MCF 10A (cell line): ENCODE measurements around the gene TXN. TPM values are rescaled to one million over a fixed set of nuclear protein-coding genes. Genes with fewer than 3 reads are reported as not detected.
A peak's percentile ranks its signal among the peaks of the same experiment; 100 is the strongest.

Source experiments
- BruUV-seq: library from RNA; stranded (reverse); fragments of 400-500 nt; replicated peaks from 2 replicates; lab custom pipeline; 2021; lab: Mats Ljungman, UMichigan
- CTCF ChIA-PET: fragments of 300-600 bp; sonication (Branson Sonifier 250); formaldehyde crosslinking; extraction: SDS; loops from one replicate; lab custom pipeline; 2021; ENCODE audit warnings: antibody characterized with exemption, inconsistent platforms; lab: Yijun Ruan, JAX
- POLR2A ChIA-PET: fragments of 300-600, 350-650 bp; sonication (Branson Sonifier 250); formaldehyde crosslinking; extraction: SDS; loops from one replicate; lab custom pipeline; 2020; ENCODE audit warnings: antibody characterized with exemption, inconsistent platforms; lab: Yijun Ruan, JAX
- DNase-seq: peaks from one replicate; pipeline ENCODE4 v3.0.0-alpha.2; 2018; ENCODE audit not compliant: unreplicated experiment
- H3K27ac Mint-ChIP-seq: one replicate; pipeline ENCODE4 v1.8.0; 2022; ENCODE audit warnings: mild to moderate bottlenecking, low read depth, mixed read lengths; ENCODE audit not compliant: unreplicated experiment
- H3K27me3 Mint-ChIP-seq: one replicate; pipeline ENCODE4 v1.8.0; 2022; ENCODE audit warnings: mixed read lengths; ENCODE audit not compliant: insufficient read depth, unreplicated experiment
- H3K36me3 Mint-ChIP-seq: one replicate; pipeline ENCODE4 v1.8.0; 2022; ENCODE audit warnings: mild to moderate bottlenecking, moderate library complexity, mixed read lengths; ENCODE audit not compliant: insufficient read depth, unreplicated experiment
- H3K4me1 Mint-ChIP-seq: one replicate; pipeline ENCODE4 v1.8.0; 2022; ENCODE audit warnings: mixed read lengths; ENCODE audit not compliant: insufficient read depth, unreplicated experiment
- H3K4me3 Mint-ChIP-seq: one replicate; pipeline ENCODE4 v1.8.0; 2022; ENCODE audit warnings: mild to moderate bottlenecking, moderate library complexity, mixed read lengths; ENCODE audit not compliant: unreplicated experiment
- H3K9me3 Mint-ChIP-seq: one replicate; pipeline ENCODE4 v1.8.0; 2022; ENCODE audit warnings: mixed read lengths; ENCODE audit not compliant: unreplicated experiment
- CTCF ChIP-seq: fragments of 200-600 bp; IDR thresholded peaks from one replicate; pipeline ENCODE4 v1.8.0; 2022; ENCODE audit warnings: antibody characterized with exemption, mild to moderate bottlenecking; ENCODE audit not compliant: unreplicated experiment
- intact Hi-C: fragments of 100-400 bp; cut with micrococcal nuclease; formaldehyde crosslinking; loops from 2 replicates; pipeline ENCODE4 v1.14.1; 2022
- total RNA-seq: library from RNA; stranded (reverse); gene quantifications from 2 replicates; pipeline ENCODE4 v1.2.3, GENCODE V29; 2022

The TXN gene
- total RNA-seq, 1 experiment from 2014 or later = 349 TPM

- POLR2A ChIA-PET = no interaction called here
- H3K4me1 Mint-ChIP-seq = no peaks in the 10 kb centered on the region
- H3K36me3 Mint-ChIP-seq = no peaks in the 10 kb centered on the region
- H3K27ac Mint-ChIP-seq = peak overlapping the region; percentile 4
- H3K9me3 Mint-ChIP-seq = no peaks in the 10 kb centered on the region
- no peak for DNase-seq
- no peaks in the 10 kb centered on the region for H3K27me3 Mint-ChIP-seq
- no TSS peak for BruUV-seq
- no peak overlapping the region for H3K4me3 Mint-ChIP-seq
- intact Hi-C loops = no loop called here
- CTCF ChIA-PET = interaction anchor here (0.6 to 11.9 kb wide), 2 partner anchors 37 to 363 kb away, joined by 3 to 276 read pairs; no protein-coding TSS in a partner anchor
- no peak for TF ChIP-seq CTCF
These were observed 35.5 kb downstream of the TXN start for GRCh38 chr9:110220809-110221208.

DNA sequence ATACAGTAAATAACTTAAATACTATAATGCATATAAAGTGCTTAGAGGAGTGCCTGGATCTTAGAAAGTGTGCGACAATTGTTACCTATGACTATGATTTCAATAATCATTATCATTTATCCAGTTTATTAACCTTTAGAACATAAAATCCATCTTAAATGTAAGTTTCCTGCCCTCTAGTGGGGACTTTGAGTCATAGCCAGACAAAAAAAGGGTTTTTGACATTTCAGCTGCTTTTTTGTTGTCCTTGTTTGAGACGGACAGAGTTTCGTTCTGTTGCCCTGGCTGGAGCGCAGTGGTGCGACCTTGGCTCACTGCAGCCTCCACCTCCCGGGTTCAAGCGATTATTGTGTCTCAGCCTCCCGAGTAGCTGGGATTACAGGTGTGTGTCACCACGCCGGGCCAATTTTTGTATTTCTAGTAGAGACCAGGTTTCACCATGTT is 38.6 kb downstream of the TXN start:
- POLR2A ChIA-PET = interaction anchor here (0.8 to 2.8 kb wide), 3 partner anchors 32 to 37 kb away, joined by 3 to 14 read pairs (median 5); no protein-coding TSS in a partner anchor
- Mint-ChIP-seq H3K27me3 (no peaks in the 10 kb centered on the region), H3K36me3 (no peaks in the 10 kb centered on the region), H3K4me1 (peaks cover 11% of the 10 kb centered on the region), H3K9me3 (no peaks in the 10 kb centered on the region), H3K4me3 (no peak overlapping the region), H3K27ac (no peak overlapping the region)
- TF ChIP-seq CTCF = peak; percentile 47
- no TSS peak for BruUV-seq
- CTCF ChIA-PET = interaction anchor here (0.6 to 11.9 kb wide), 16 partner anchors 9 to 537 kb away, joined by 3 to 276 read pairs (median 4); no protein-coding TSS in a partner anchor
- intact Hi-C loops = loop anchor here (1.0 to 10.0 kb wide), 3 partner anchors 34 to 643 kb away; no protein-coding TSS in a partner anchor
- peak; percentile 50 for DNase-seq

DNA sequence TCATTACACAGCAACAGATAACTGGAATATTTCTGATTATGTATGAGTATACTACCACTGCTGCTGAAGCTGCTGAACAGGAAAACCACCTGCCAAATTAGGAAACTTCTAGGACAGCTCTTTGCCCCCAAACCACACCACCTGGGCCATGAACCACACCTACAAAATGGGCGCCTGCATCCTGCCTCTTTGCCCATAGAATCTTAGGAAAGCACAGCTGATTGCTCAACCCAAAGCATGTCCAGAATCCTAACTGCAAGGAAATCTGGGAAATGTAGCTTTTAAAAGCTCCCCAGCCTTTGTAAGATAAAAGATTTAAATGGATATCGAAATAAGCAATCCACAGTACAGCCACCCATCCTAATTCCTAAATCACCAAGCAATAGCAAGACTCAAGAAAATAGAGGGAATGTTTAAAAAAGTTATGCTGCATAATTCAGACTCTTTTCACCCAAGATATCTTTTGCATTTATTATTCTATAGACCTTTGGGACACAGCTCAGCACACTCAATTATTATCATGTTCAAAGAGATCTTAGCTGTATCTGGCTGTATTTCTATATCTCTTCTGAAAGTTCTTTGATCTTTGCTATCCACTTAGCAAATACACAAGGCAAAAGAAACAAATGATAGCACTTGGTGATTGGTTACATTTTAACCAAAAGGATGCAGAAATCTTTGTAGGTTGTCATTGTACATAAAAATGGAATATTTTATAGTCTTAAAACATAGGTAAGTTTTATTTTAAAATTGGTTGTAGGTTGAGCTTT is 41.5 kb downstream of the TXN start:
- no peaks in the 10 kb centered on the region for H3K36me3 Mint-ChIP-seq
- H3K4me1 Mint-ChIP-seq = peaks cover 11% of the 10 kb centered on the region
- ChIA-PET CTCF (interaction anchor here (0.7 to 11.9 kb wide), 7 partner anchors 18 to 408 kb away, joined by 3 to 276 read pairs (median 4); no protein-coding TSS in a partner anchor), POLR2A (interaction anchor here (0.9 to 2.6 kb wide), 7 partner anchors 12 to 45 kb away, joined by 3 to 10 read pairs (median 4); partner anchors contain the start of gene TXN)
- no TSS peak for BruUV-seq
- H3K27ac Mint-ChIP-seq = peak overlapping the region; percentile 69
- H3K27me3 Mint-ChIP-seq = no peaks in the 10 kb centered on the region
- intact Hi-C loops = loop anchor here (10.0 kb wide), 1 partner anchor 640 kb away; no protein-coding TSS in a partner anchor
- DNase-seq = peak; percentile 21
- no peak for TF ChIP-seq CTCF
- H3K9me3 Mint-ChIP-seq = no peaks in the 10 kb centered on the region
- no peak overlapping the region for H3K4me3 Mint-ChIP-seq

GRCh38 chr9:110214090-110214489 is 42.2 kb downstream of the TXN start:
- Mint-ChIP-seq H3K27me3 (no peaks in the 10 kb centered on the region), H3K4me1 (peaks cover 11% of the 10 kb centered on the region), H3K4me3 (no peak overlapping the region), H3K27ac (peak overlapping the region; percentile 69), H3K36me3 (no peaks in the 10 kb centered on the region), H3K9me3 (no peaks in the 10 kb centered on the region)
- ChIA-PET POLR2A (interaction anchor here (0.9 to 2.6 kb wide), 7 partner anchors 11 to 44 kb away, joined by 3 to 10 read pairs (median 4); partner anchors contain the start of gene TXN), CTCF (interaction anchor here (0.5 to 11.9 kb wide), 7 partner anchors 17 to 409 kb away, joined by 3 to 276 read pairs (median 4); no protein-coding TSS in a partner anchor)
- TF ChIP-seq CTCF = no peak
- BruUV-seq = no TSS peak
- intact Hi-C loops = loop anchor here (10.0 kb wide), 1 partner anchor 639 kb away; no protein-coding TSS in a partner anchor
- DNase-seq = peak; percentile 49
